Right lobe of liver (tissue), 4 donors: ENCODE data around the gene LCMT1.

Source experiments
- CTCF ChIP-seq, 4 donors: fragments of 200-600 bp in 3 of 4; fragments of 450-650 bp in 1 of 4; IDR thresholded peaks; one replicate each; pipeline versions ENCODE4 v1.5.1 to v1.8.0; 2016 to 2022; ENCODE audit warnings: antibody characterized with exemption in 4 of 4, mild to moderate bottlenecking in 2 of 4
- POLR2A ChIP-seq: fragments of 450-650 bp; IDR thresholded peaks from one replicate; pipeline ENCODE4 v1.6.1; 2017; ENCODE audit warnings: antibody characterized with exemption, mild to moderate bottlenecking
- donor health status: DM: no; HTN: no; CAD: no.
- donor health status: DM: no; HTN: no; CAD: no.
- donor health status: DM: no; HTN: yes; CAD: no.

- TF ChIP-seq CTCF (IDR thresholded peaks at IDR 0.05), result peak; percentile 33 to 46 (median 35)
- peak; percentile 82 for TF ChIP-seq POLR2A
Observed at GRCh38 chr16:25106567-25107465, 4.7 kb upstream of the LCMT1 start.
